Kidney tubule cell (primary cell): ENCODE results near the gene PTPRG.
A peak's percentile ranks its signal among the peaks of the same experiment; 100 is the strongest.

Experiments used
- DNase-seq: peaks from one replicate; pipeline ENCODE4 v3.0.0-alpha.2; 2018; ENCODE audit warnings: low spot score

The PTPRG gene

DNA sequence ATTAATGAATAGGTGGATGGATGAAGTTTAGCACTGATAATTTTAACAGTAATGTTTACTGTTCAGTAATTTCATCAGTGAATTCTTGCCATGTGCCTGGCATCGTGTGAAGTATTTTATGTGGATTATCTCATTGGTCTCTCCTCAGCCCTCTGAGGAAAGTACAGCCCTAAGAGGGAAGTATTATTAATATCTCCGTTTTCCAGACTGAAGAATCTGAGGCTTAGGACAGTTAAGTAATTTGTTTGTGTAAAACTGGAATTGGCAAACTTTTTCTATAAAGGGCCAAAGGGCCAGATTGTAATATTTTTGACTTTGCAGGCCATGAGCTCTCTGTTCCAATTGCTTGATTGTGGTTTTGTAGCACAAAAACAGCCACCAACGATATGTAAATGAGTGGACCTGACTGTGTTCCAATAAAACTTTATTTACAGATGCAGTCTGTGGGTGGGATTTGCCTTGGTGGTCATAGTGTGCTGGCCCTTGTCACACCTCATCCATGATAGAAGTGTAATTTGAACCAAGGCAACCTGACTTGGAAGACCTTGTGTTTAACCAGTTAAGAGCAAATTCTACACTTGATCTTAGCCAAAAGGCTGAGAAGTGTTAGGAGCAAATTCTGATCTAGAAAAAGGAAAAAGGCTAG is 556.7 kb downstream of the PTPRG start:
- no peak for DNase-seq

DNA sequence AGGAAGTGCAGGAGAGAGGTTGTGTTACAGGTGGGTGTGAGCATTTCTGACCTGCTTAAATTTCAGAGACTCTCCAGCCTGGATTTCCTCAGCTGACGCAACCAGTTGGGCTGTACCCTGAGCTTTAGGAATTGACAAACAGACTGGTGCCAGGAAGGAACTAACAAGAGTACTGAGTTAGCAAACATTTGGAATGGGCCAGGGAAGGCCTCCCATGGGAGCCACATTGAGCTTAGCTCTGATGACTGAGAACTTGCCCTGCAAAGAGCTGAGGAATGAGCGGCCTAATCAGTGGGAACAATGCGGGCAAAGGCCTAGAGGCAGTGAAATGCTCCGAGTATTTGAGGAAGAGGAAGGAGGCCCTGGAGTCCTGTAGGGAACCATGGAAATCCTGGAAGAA is 557.8 kb downstream of the PTPRG start:
- no peak for DNase-seq

DNA sequence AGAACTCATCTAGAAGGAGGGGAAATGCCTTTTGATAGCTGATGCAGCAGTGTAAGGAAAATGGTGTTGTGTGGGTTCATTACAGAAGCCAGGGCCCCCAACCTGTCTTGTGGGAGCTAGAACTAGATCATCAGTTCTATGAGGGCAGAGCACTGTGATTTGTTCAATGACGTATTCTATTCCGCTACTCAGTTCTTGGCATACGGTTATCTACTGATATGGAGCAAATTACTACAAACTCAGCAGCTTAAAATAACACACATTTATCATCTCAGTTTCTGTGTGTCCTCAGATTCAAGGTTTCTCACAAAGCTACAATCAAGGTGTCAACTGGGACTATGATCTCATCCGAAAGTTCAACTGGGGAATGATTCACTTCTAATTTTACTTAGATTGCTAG is 561.4 kb downstream of the PTPRG start:
- no peak for DNase-seq

DNA sequence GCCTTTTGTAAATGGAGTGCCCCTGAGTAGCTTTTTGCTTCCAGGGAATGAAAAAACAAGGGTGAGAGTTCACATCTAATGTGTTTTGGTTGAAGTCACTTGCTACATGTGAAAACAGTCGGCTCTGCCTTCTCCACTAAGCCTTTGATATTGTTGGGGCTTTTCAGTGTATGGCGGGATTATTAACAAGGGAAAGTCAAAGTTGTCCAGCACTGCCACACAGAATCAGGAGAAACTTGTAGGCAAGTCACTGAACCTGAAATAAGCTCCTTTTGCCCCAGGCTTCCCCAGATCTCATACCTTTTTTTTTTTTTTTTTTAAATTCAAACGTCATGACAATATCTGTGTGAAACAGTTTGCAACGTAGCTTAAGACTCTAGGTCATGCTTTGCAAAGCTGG is 564.0 kb downstream of the PTPRG start:
- no peak for DNase-seq

DNA sequence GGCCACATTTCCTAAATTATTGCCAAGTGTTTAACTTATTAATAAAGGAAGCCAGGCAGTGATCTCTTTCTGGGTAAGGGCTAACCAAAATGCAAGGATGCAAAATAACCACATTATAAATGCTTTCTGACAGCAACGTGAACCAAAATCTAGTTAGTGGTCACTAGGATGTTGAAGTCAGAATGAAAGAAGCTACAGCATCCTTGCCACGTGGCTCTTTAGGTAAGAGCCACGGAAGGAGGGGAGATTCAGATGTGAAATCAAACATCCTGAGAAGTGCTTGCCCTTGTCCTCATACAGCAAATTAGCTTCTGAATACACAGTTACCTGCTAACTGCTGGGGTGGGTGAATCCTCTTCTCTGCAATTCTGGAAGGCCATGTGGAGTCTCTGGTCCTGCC is 565.7 kb downstream of the PTPRG start:
- no peak for DNase-seq

DNA sequence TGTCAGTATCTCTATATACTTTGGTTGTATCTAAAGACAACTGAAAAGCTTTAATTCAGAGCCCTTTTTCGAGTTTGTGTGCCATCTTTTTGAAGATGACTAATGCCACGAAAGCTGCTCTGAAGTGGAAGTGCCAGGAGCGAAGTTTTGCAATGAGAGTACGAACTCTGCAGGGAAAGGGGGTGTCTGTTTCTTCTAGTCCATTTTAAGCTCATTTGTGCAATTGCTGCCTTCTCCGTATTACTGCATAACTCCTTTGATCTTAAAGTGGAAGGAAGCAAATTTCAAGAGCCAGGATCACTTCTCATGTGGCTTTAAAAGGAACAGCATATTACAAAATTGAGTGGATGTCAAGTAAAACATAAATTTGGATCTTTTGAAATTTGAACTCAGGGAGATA is 566.7 kb downstream of the PTPRG start:
- DNase-seq: no peak

DNA sequence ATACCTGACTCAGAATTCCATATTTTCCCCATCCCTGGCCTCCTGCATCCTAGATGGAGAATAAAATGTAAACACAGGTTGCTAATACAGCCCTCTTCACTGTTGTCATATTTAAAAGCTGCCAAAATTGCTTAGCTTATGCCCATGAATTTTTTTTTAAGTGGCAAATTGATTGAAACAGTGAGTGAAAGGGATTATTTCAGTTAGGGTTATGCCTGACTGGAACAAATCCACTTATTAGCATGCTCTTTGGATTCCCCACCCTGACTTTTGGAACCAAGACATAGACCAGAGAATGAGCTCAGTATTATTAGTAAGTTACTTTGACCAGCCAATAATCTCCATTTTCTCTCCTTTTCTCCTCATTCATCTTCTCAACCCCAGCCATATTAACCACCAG is 567.3 kb downstream of the PTPRG start:
- DNase-seq: no peak

DNA sequence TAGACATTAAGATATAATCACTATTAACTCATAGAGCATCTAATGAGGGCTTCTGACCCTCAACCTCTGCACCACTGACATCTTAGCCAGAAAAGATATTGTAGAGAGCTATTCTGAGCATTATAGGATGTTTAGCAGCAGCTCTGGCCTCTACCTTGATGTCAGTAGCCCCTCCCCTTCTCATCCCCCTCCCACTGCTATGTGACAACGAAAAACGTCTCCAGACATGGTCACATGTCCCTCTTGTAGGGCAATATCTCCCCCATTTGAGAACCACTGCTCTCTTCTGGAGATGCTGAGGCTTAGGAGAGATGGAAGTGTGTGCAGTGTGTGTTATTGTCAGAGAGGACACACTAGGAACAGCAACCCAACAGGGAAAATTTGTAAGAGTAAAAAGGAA is 569.7 kb downstream of the PTPRG start:
- no peak for DNase-seq

DNA sequence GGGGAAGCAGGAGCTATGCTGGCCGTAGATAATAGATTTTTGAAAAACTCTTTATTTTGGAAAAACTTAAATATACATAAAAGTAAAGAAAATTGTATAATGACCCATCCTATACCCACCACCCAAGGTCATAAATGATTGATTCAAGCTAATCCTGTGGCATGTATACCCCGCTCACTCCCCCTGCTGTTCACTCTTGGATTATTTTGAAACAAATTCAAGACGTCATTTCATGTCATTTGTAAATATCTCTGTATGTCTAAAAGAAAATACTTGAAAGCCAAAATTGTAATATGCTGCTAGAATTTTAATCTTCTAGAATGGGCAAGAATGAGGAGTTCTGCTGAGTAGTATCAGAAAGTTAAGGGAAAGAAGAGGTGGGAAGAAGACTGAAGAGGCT is 570.2 kb downstream of the PTPRG start:
- peak; percentile 14 for DNase-seq

DNA sequence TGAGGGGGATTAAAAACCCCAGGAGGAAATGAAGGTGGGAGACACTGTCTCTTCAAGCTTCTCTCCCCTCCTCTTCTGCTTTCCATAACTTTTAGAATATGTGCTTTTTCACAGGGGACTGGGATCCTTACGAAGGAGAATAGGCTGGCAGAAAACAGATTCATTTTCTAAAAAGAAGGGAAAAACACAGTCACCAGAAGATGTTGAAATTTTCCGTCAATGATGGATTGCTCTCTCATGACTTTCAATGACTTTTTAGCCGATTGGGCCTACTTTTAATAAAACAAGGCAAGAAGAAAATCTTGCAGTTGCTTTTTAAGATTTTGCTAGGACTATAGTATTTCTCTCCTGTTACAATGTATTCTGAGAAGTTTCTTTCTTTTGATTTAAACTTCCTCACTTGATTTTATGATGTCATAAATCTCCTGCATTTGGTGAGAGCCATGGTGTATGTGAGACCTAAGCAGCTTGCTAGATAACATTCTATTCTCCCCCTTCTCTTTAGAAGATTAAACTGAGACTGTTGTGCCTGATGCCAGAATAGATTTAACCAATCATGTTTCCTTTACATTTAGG is 570.7 kb downstream of the PTPRG start:
- DNase-seq: no peak

DNA sequence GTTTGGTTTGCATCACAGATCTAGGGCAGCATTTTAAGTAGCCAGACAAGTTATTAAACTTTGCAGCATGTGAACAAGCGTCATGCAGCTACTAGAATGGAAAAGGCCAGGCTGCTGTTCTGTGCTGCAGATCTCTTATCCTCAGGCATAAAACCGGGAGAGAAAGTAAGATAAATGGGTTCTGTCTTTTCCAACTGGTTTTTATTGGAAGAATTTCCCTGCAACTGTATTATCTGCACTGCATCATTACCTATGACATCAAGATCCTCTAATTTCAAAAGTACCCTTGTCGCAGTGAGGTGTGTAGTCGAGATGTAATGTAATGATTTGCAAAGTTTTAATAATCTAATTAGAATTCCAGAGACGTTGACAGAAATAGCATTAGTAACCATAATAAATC is 571.6 kb downstream of the PTPRG start:
- no peak for DNase-seq

DNA sequence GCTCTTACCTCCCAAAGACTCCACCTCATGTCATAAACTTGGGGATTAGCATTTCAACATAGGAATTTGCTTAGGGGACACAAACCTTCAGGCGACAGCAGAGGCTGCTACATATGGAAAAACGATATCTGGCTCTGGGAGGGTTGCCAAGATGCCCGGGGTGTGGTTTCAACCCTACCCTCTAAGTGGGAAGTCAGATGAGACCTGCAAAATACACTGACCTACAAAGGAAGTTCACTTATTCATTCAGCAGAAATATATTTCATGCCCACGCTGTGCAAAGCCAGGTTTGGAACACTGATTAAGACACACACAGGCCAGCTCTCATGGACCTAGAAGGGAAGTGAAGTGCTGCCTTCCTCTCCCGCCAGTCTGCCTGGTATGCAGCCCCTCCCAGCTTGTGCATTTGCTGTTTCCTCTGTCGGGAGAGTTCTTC is 572.7 kb downstream of the PTPRG start:
- peak; percentile 8 for DNase-seq

DNA sequence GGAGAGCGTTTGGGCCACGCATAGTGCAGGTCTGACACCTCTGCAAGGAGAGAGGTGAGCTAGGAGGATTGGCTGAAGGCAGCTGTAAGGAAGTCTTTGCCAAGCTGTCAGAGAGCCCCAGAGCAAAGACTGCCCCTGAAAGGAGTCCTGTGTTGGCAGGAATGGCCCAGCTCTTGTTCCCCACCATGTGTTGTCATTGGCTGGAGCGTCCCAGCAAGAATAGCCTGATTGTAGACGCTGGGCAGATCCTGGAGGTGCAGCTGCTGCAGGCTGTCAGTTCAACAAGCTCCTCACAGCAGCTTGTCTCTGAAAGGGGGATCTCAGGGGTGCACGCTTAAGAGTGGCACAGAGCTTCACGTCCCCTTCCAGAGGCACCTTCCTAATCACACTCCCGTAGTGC is 574.4 kb downstream of the PTPRG start:
- no peak for DNase-seq

DNA sequence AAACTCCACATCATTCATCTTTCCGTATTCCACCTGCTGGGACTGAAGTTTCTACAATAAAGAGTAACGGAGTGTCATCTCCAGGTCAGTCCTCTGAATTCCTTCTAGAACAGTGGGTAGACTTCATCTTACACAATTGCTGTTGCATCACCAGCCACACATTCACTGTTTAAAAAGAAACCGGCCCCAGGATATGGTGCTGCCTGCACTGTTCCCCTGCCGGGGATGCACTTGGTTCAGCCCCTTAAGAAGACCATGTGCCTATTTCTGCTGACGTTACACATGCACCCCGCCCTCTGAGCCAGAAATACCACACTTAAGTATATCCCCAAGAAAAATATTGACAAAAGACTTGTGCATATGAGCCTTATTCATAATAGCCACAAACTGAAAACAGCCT is 578.6 kb downstream of the PTPRG start:
- no peak for DNase-seq

DNA sequence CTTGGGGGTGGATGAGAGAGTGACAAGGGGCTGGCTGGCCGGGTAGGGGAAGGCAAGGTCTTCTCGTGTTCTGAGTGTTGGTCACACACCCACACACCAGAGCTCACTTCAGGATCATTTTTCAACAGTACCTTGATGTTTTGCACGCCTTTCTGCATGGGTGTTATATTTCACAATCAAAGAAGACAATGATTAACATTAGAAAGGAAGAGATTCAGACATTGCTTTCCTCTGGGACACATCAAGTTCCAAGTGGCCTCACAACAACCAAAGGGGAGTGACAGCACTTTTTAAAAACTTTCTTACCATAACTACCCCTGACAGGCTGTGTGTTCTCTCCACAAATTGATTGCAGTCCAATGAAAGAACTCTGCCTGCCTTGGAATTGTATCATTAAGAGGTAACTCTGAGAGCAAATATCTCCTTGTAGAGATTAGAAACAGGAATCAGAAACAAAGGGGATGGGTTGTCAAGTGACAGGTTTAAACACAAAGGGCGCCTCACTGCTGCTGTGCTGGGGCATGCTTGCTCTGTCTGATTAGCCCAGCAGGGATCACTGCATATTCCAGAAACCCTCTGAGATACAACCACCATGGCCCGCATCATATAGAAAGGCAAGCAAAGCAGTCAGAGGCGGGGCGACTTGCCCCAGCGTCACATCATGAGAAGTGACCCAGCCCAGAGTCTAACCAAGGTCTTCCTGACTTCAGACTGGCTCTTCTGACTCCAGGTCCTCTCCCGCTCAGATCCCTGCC is 581.1 kb downstream of the PTPRG start:
- DNase-seq: peak; percentile 40

DNA sequence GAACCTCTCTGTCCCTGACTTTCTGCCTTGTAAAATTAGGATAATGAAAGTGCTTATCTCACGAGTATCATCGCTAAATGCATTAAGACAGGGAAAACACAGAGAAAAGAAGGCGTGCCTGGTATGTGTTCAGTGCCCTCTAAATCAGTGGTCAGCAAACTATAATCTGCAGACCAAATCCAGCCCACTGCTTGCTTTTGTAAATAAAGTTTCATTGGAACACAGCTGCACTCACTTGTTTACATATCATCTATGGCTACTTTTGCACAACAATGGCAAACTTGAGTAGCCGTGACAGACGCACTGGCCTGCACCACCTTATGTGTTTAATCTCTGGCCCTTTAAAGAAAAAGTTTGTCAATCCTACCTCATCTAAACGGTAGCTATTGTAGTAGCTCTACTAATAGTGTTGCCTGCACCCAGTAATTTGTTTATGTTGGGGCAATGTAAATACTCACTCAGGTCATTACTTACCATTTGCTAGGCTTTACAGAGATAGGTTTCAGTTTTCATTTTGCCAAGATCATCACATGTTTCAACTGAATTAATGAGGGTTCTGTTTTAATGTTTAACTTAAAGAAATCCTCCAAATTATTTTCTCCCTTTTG is 582.6 kb downstream of the PTPRG start:
- DNase-seq: no peak

DNA sequence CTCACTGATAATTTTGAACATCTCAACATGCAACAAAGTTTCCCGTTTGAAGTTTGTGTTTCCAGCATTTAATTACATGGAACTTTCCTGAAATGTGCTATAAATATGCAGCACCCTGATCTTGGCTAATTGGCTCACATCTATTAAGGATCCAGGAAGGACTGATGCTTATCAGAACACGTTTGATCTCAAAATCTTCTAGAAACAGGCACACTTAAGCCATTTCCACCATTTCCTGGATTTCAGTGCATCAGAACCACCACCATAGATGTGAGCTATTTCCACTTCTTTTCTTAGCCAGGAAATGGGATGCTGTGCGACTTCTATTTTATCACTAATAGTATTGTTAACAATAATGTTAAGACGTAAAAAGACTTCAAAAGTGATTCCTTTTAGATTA is 583.1 kb downstream of the PTPRG start:
- DNase-seq: no peak

DNA sequence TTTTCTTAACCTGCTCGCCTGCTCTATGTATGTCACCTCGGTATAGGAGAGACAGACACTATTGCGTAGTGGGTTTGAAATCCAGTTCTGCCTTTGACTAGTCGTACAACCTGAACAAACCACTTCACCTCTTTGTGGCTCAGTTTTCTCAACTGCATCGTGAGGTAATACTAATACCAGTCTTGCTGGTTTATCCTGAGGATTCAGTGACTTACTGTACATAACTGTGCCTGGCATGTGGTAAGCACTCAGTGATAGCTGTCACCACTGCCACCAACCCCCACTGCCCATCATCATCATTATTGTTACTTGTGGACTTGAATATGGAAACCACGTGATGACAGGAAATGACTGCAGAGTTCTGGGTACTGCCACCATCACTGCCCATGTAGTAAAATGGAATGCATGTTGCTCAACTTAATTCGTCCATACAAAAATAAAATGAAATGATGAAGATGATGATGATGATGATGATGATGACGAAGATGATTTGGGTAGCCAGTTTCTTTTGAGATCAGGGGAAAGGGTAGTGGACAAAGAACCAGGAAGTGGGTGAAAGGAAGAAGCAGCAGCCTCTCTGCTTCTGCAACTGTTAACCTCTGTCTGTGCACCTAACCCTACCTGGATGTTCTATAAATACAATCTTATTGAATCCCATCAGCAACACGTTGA is 583.9 kb downstream of the PTPRG start:
- no peak for DNase-seq

DNA sequence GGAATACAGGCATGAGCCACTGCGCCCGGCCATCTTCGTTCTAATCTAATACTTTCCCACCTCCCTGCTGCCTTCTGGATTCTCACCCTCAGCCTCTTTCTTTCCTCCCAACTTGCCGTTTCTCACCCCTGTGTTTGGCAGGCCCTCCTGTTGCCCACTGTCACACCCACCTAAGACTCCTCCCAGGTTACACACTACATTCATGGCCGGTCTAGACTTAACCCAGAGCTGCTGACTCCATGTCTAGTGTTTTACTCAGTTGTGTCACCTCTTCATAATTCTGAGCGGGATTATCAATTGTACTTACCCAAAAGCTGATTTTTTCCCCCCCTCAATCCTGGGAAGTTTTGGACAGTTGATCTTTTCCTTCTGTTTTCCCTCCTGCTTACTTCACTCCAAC is 588.2 kb downstream of the PTPRG start:
- DNase-seq: no peak

DNA sequence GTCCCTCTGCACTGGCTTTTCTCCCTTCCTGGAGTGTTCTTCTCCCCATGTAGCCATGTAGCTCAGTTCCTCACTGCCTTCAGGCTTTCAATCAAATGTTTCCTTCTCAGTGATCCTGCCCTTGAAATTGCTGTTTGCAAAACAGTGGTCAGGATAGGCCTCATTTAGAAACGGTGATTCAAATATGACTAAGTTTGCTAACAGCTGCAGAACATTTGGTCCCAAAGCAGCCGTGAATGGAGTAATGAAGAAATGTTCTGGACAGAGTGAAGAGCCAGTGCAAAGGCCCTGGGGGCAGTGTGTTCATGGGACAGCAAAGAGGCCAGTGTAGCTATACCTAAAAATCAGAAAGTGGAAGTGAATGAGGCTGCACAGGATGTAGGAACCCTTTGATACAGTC is 588.6 kb downstream of the PTPRG start:
- peak; percentile 60 for DNase-seq

DNA sequence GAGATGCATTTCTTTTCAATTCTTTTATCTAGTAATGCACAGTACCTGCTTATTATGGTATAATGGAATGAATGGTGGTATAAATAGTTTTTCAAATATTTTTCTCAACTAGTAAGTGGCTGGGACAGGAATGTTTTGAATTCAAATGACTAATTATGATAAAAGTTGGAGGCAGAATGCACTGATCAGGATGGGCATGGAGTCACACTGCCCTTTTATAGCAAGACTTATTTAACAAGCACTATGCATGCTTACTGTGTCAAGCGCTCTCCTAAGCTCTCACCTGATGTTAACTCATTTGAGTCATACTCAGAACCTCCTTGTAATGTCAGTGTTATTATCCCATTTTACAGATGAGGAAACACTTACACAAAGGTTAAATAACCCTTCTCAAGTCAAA is 590.2 kb downstream of the PTPRG start:
- no peak for DNase-seq

DNA sequence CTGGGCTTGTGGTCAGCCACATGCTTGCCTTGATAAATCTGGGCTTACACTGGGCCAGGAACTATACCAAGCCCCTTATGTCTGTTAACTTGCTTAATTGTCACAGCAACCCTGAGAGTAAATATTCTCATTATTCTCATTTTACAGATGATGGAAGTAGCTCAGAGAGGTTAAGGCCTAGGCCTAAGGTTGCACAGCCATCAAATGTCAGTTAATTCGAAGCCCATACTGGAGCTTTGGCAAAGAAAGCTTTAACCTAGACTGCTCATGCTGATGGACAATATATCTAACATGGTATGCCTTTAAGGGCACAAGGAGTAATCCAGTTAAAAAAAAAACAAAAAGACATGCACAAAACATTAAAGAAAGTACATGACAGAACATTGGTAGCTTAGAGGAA is 591.9 kb downstream of the PTPRG start:
- no peak for DNase-seq
